Activated naive CD4-positive, alpha-beta T cell treated with anti-CD3 and anti-CD28 coated beads for 36 hours (primary cell): ENCODE measurements around the gene PDRG1. TPM values are rescaled to one million over a fixed set of nuclear protein-coding genes. Genes with fewer than 3 reads are reported as not detected.
"Not testable (repeated sequence)": the region's sequence is repeated elsewhere in the genome, so short reads cannot be mapped to it uniquely, and the experiment has no call there.

ENCODE experiments used
- CTCF ChIA-PET: fragments of 350-600 bp; sonication (Branson Sonifier 250); formaldehyde crosslinking; loops from one replicate; lab custom pipeline; 2021; ENCODE audit warnings: antibody characterized with exemption; lab: Charles Lee
- DNase-seq: peaks from one replicate; pipeline ENCODE4 v3.0.0-alpha.2; 2020
- H3K27ac Mint-ChIP-seq: one replicate; pipeline ENCODE4 v1.8.0; 2021; ENCODE audit warnings: mild to moderate bottlenecking, mixed read lengths
- H3K27me3 Mint-ChIP-seq: one replicate; pipeline ENCODE4 v1.8.0; 2021; ENCODE audit warnings: low read depth, mixed read lengths
- H3K36me3 Mint-ChIP-seq: one replicate; pipeline ENCODE4 v1.8.0; 2021; ENCODE audit warnings: low read depth, mixed read lengths
- H3K4me1 Mint-ChIP-seq: one replicate; pipeline ENCODE4 v1.8.0; 2021; ENCODE audit warnings: low read depth, mixed read lengths
- H3K4me3 Mint-ChIP-seq: one replicate; pipeline ENCODE4 v1.8.0; 2021; ENCODE audit warnings: mild to moderate bottlenecking, moderate library complexity, mixed read lengths
- H3K9me3 Mint-ChIP-seq: one replicate; pipeline ENCODE4 v1.8.0; 2021; ENCODE audit warnings: mixed read lengths
- intact Hi-C: fragments of 100-400 bp; cut with micrococcal nuclease; formaldehyde crosslinking; loops from one replicate; pipeline ENCODE4 v1.15.1; 2023
- total RNA-seq, 2 experiments: library from RNA; stranded (reverse); gene quantifications; one replicate each; pipeline ENCODE4 v1.2.3, GENCODE V29; 2021

Gene PDRG1
- total RNA-seq, 2 experiments from 2014 or later: 17.4 to 19.3 TPM

DNA sequence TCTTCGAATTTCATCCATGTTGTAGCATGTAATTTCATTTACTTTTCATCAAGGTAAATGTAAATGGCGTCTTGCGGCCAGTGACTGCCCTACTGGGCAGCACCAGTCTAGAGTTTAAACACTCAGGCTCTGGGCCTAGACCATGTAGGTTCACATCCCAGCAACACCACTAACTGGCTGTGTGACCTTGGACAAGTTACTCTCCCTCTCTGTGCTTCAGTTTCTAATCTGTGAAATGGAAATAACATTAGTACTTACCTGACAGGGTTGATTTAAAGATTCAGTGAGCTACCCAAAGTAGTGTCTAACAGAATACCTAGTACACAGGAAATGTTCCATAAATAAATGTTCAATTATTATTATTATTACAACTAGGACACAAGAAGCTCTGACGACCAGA lies 29.3 kb downstream of the PDRG1 start:
- Mint-ChIP-seq H3K4me1 (peaks cover 3% of the 10 kb centered on the region), H3K9me3 (no peaks in the 10 kb centered on the region), H3K27ac (no peak overlapping the region), H3K4me3 (no peak overlapping the region), H3K36me3 (no peaks in the 10 kb centered on the region), H3K27me3 (peaks cover 7% of the 10 kb centered on the region)
- CTCF ChIA-PET: interaction anchor here (1.0 kb wide), 1 partner anchor 69 kb away, joined by 3 read pairs; no protein-coding TSS in a partner anchor
- intact Hi-C loops: no loop called here
- DNase-seq: no peak

- DNase-seq: no peak
- H3K36me3 Mint-ChIP-seq: no peaks in the 10 kb centered on the region
- H3K27me3 Mint-ChIP-seq: peaks cover 7% of the 10 kb centered on the region
- intact Hi-C loops: no loop called here
- H3K27ac Mint-ChIP-seq: no peak overlapping the region
- peaks cover 3% of the 10 kb centered on the region for H3K4me1 Mint-ChIP-seq
- CTCF ChIA-PET: interaction anchor here (0.7 to 1.0 kb wide), 2 partner anchors 48 to 69 kb away, joined by 3 to 5 read pairs; no protein-coding TSS in a partner anchor
- H3K9me3 Mint-ChIP-seq: no peaks in the 10 kb centered on the region
- no peak overlapping the region for H3K4me3 Mint-ChIP-seq
These were observed 29.7 kb downstream of the PDRG1 start for GRCh38 chr20:31922181-31922580.

GRCh38 chr20:31921480-31921879 lies 30.4 kb downstream of the PDRG1 start:
- H3K36me3 Mint-ChIP-seq, DNase-seq, CTCF ChIA-PET, H3K4me1 Mint-ChIP-seq, H3K27ac Mint-ChIP-seq, H3K9me3 Mint-ChIP-seq, H3K27me3 Mint-ChIP-seq, intact Hi-C loops, H3K4me3 Mint-ChIP-seq: not testable (repeated sequence)

DNA sequence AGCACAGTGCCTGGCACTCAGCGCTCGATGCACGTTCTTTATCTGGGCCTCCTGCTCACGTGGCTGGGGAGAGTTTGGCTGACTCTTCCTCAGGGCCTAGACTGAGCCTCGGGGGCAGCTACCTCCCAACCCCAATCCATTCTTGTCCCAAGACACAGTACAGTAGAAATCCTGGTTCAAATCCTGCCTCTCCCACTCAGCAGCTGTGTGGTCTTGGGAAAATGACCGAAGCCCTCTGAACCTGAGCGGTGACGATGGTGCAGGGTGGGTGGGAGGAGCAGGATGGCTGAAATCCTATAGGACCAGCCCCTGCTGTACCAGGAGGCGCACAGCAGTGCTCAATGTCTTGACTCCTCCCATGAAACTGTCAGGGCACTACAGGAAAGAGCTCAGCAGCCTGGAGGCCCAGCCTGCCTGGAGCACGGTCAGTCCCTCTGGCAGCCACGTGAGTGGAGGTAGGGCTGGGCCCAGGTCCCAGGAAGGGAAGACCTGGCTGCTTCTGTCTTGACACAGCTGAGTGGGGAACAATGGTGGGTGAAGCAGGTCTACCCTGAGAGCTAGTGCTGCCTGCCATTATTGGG lies 31.5 kb downstream of the PDRG1 start:
- CTCF ChIA-PET: interaction anchor here (2.8 kb wide), 1 partner anchor 32 kb away, joined by 9 read pairs; the partner anchor contains the start of gene PDRG1
- no peak for DNase-seq
- H3K4me1 Mint-ChIP-seq: peaks cover 3% of the 10 kb centered on the region
- no peak overlapping the region for H3K27ac Mint-ChIP-seq
- intact Hi-C loops: no loop called here
- H3K36me3 Mint-ChIP-seq: no peaks in the 10 kb centered on the region
- no peak overlapping the region for H3K4me3 Mint-ChIP-seq
- H3K27me3 Mint-ChIP-seq: peaks cover 5% of the 10 kb centered on the region
- H3K9me3 Mint-ChIP-seq: no peaks in the 10 kb centered on the region

GRCh38 chr20:31919410-31920155 lies 32.3 kb downstream of the PDRG1 start:
- H3K4me3 Mint-ChIP-seq: no peak overlapping the region
- peaks cover 3% of the 10 kb centered on the region for H3K4me1 Mint-ChIP-seq
- H3K36me3 Mint-ChIP-seq: no peaks in the 10 kb centered on the region
- H3K27ac Mint-ChIP-seq: no peak overlapping the region
- H3K27me3 Mint-ChIP-seq: peaks cover 5% of the 10 kb centered on the region
- no peaks in the 10 kb centered on the region for H3K9me3 Mint-ChIP-seq
- CTCF ChIA-PET: interaction anchor here (2.8 kb wide), 1 partner anchor 33 kb away, joined by 9 read pairs; the partner anchor contains the start of gene PDRG1
- intact Hi-C loops: no loop called here
- no peak for DNase-seq

DNA sequence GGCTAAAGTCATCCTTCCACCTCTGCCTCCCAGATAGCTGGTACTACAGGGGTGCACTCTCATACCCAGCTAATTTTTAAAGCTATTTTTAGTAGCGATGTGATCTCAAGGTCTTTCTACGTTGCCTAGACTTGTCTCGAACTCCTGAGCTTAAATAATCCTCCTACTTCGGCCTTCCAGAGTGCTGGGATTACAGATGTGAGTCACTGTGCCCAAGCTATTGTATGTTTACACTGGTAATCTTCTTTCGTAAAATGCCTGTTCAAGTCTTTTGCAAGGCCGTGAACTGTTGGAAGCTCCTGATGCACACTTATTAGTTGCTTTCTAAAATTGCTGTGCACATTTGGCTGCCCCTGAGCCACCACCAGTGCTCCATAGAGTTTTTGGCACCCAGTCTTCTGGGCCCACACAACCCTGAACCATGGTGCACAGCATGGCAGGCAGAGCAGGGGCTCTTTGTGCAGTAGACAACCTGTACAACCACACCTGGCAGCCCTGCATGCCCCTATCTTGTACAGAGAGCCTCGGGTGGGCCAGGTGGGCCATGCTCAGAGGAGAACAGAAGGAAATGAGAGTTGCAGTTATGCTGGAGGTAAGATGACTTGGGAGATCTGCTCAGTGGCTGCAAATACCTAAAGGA lies 33.3 kb downstream of the PDRG1 start:
- Mint-ChIP-seq H3K4me3 (no peak overlapping the region), H3K27me3 (peaks cover 2% of the 10 kb centered on the region), H3K4me1 (no peaks in the 10 kb centered on the region), H3K9me3 (no peaks in the 10 kb centered on the region), H3K27ac (no peak overlapping the region), H3K36me3 (no peaks in the 10 kb centered on the region)
- no peak for DNase-seq
- intact Hi-C loops: no loop called here
- CTCF ChIA-PET: interaction anchor here (2.8 kb wide), 1 partner anchor 34 kb away, joined by 9 read pairs; the partner anchor contains the start of gene PDRG1

DNA sequence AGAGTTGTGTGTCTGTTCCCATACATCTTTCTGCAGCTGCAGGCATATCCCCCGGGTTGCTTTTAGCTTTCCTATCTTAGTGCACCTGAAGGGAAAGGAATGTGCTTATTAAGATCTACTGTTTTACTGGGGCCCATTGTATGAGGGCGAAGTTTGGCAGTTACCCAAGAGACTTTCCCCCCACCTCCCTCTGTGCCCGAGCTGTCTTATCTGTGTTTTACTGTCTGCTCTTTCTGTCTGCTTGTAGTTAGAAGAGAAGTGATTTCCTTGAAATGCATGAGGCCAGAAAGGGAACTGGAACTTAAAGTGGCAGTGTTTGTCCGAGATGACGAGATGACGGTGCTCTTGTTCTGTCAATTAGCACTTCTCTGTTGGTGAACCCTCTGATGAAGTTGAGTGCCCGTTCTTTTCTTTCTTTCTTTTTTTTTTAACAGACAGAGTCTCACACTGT lies 33.9 kb downstream of the PDRG1 start:
- H3K27ac Mint-ChIP-seq, DNase-seq, intact Hi-C loops, H3K27me3 Mint-ChIP-seq, H3K4me1 Mint-ChIP-seq, H3K36me3 Mint-ChIP-seq, H3K9me3 Mint-ChIP-seq, H3K4me3 Mint-ChIP-seq: not testable (repeated sequence)
- CTCF ChIA-PET: interaction anchor here (0.7 to 2.8 kb wide), 2 partner anchors 34 to 275 kb away, joined by 6 to 9 read pairs; partner anchors contain the start of gene PDRG1

- CTCF ChIA-PET: no interaction called here
- Mint-ChIP-seq H3K4me1 (no peaks in the 10 kb centered on the region), H3K36me3 (no peaks in the 10 kb centered on the region), H3K4me3 (no peak overlapping the region), H3K27ac (no peak overlapping the region), H3K9me3 (no peaks in the 10 kb centered on the region), H3K27me3 (peaks cover 2% of the 10 kb centered on the region)
- DNase-seq: no peak
- intact Hi-C loops: no loop called here
These were observed 35.1 kb downstream of the PDRG1 start for GRCh38 chr20:31916708-31917107.

GRCh38 chr20:31915491-31916280 lies 36.2 kb downstream of the PDRG1 start:
- no peak overlapping the region for H3K27ac Mint-ChIP-seq
- no peak overlapping the region for H3K4me3 Mint-ChIP-seq
- DNase-seq: no peak
- CTCF ChIA-PET: no interaction called here
- intact Hi-C loops: no loop called here
- no peaks in the 10 kb centered on the region for H3K36me3 Mint-ChIP-seq
- no peaks in the 10 kb centered on the region for H3K9me3 Mint-ChIP-seq
- H3K4me1 Mint-ChIP-seq: no peaks in the 10 kb centered on the region
- peaks cover 2% of the 10 kb centered on the region for H3K27me3 Mint-ChIP-seq

GRCh38 chr20:31914170-31914569 lies 37.7 kb downstream of the PDRG1 start:
- no peak for DNase-seq
- no peaks in the 10 kb centered on the region for H3K9me3 Mint-ChIP-seq
- no peaks in the 10 kb centered on the region for H3K4me1 Mint-ChIP-seq
- no peak overlapping the region for H3K4me3 Mint-ChIP-seq
- CTCF ChIA-PET: interaction anchor here (1.2 to 1.7 kb wide), 2 partner anchors 67 to 91 kb away, joined by 3 read pairs; no protein-coding TSS in a partner anchor
- no peak overlapping the region for H3K27ac Mint-ChIP-seq
- intact Hi-C loops: no loop called here
- H3K36me3 Mint-ChIP-seq: no peaks in the 10 kb centered on the region
- peaks cover under 1% of the 10 kb centered on the region for H3K27me3 Mint-ChIP-seq

DNA sequence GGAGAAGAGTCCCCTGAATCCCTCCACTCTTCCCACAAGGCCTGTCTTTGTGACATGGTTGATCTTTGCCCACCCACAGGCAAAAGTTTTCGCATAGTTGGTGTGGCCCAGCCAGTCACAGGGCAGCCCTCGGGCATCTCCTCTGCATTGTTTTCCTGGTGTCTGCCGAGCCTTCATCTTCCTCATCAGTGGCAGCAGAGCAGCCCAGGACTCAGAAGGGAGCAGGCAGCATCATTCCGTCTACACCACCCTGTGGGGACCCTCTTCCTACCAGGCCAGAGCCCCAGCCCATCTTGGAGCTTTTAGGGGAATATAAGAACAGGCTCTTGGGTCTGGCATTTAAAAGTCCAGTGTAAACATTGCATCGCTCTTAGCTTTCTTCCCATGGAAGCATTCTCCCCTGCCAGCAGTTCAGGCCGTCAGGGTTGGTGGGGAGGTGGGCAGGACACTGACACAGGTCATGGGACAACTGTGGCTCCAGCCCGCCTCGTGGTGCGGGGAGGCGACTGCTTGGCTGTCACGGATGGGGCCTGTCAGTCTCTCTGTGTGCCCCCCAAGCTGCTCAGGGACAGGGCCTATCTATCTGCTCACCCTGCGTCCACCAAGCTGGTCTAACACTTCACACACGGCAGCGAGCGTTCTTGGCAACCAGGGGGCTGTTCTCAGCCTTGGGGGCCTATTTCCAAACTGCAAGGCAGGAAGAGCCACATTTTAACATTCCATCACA lies 38.3 kb downstream of the PDRG1 start:
- Mint-ChIP-seq H3K27ac (no peak overlapping the region), H3K36me3 (no peaks in the 10 kb centered on the region), H3K4me1 (no peaks in the 10 kb centered on the region), H3K9me3 (no peaks in the 10 kb centered on the region), H3K4me3 (no peak overlapping the region), H3K27me3 (no peaks in the 10 kb centered on the region)
- no peak for DNase-seq
- intact Hi-C loops: no loop called here
- CTCF ChIA-PET: interaction anchor here (1.2 to 1.7 kb wide), 2 partner anchors 67 to 90 kb away, joined by 3 read pairs; no protein-coding TSS in a partner anchor
